G401 (cell line): ENCODE data around the gene CDH4. TPM values are rescaled to one million over a fixed set of nuclear protein-coding genes. Genes with fewer than 3 reads are reported as not detected.

ENCODE experiments used
- DNase-seq: peaks from one replicate; pipeline ENCODE4 v3.0.0-alpha.2; 2015; ENCODE audit warnings: low spot score
- in situ Hi-C: cut with HindIII; loops from 2 replicates; pipeline ENCODE4 v1.10.0; 2016; ENCODE audit warnings: low sequenced_read_pairs, mixed read lengths
- total RNA-seq: library from RNA; depleted of rRNA; stranded (reverse); fragments of >200 nt; shearing (Covaris generic); gene quantifications from 2 replicates; pipeline ENCODE4 v1.2.3, GENCODE V29; 2014

The CDH4 gene
- total RNA-seq, 1 experiment from 2014 or later, result 12.9 TPM

DNA sequence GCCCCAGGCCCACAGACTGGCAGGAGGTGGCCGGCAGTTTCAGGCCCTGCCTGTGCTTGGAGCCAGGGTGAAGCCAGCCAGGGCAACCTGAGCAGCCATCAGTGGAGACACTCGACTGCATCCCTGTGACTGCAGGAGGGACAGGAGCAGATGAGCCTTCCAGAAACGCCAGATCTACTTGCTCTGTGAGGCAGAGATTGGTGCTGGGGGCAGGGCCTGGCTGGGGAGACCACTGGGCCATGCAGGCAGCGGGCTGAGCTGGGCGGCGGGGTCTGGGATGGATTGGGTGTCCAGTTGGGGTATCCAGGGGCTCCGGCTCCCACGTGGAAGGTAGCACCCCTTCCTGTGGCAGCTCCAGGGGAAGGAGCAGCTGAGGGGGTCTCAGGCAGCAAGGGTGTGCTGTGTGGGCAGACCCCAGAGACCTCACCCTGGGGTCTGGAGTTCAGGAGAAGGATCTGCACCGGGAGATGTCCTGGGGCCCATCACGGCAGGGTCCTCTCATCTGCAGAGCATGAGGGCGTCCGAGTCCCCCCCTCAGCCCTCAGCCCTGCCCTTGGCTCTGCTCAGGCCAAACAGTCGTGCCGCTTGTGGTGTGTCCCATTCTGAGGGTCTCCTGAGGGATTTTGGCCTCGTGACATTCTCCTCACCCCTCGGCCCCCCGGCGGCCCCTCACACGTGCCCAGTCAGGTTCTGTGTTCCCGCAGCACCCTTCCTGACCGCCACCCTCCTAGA lies 478.7 kb downstream of the CDH4 start:
- in situ Hi-C loops, result no loop called here
- no peak for DNase-seq

DNA sequence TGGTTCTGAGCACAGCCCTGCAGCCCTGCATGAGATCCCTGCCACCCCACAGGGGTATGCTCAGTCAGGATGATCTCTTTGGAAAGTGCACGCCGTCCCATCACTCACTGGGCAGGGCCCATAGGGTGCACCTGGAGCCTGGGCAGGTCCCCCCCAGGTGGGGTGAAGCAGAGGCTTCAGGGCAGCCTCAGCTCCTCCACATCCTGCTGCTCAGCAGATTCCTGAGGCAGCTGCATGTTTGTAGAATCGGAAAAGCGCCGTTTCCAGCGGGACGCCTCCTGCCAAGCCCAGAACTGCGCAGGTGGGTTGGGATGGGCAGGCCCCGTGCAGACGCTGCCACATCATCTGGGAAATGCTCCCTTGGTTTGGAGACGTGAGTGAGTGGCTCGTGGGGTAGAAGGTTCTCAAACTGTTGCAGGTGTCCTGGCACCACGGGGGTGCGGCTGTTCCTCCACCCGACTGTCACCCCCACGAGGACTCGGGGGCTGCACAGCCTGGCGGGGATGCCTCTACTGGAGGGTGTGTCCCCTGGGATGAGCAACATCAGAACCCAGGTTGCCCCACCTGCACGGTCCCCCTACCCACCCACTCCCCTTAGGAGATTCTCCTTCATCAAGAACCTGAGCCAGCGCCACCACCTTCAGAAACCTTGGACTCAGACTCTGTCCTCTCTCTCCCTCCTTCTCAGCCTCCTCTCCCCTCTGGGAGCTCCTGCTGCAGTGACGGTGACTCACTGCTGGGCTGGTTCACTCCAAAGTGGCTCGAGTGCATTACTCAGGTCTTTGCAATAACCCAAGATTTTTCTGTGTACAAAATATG lies 479.5 kb downstream of the CDH4 start:
- in situ Hi-C loops, result no loop called here
- DNase-seq, result no peak

- DNase-seq, result no peak
- in situ Hi-C loops, result no loop called here
Measured at GRCh38 chr20:61732511-61733210, 480.6 kb downstream of the CDH4 start.

DNA sequence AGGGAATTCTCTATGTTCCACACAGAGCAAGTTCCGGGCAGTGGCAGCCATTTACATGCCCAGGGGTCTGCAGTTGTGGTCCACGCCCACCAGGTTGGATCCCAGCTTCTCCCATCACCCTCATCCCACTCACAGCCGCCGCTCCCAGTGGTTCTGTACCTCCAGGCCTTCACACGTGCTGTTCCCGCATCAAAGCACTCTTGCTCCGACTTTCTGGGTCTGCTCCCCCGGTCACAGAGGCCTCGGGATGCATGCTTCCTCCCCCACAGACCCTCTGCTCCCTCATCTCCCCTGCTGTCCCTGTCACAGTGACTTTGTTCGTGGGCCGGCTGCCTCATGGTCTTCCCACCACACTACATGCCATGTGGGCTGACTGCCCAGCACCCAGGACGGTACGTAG lies 481.2 kb downstream of the CDH4 start:
- DNase-seq, result no peak
- in situ Hi-C loops, result no loop called here

GRCh38 chr20:61733891-61734732 lies 482.1 kb downstream of the CDH4 start:
- no peak for DNase-seq
- in situ Hi-C loops, result no loop called here

GRCh38 chr20:61734733-61735502 lies 482.9 kb downstream of the CDH4 start:
- DNase-seq, result no peak
- in situ Hi-C loops, result no loop called here

DNA sequence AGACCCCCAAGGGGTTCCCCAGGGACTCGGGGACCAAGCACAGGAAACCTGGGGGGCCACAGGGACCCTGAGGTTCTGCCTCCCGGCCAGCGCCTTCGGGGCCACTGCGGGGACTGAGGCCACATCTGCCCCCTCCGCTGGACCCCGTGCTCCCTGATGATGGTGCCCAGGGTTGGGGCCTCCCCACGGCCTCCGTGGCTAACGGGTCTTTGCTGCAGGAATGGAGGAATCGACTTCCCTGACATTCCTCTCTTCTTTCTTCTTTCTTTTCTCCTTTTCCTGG lies 483.4 kb downstream of the CDH4 start:
- DNase-seq, result no peak
- in situ Hi-C loops, result no loop called here

GRCh38 chr20:61736001-61736635 lies 484.1 kb downstream of the CDH4 start:
- in situ Hi-C loops, result no loop called here
- no peak for DNase-seq

- in situ Hi-C loops, result no loop called here
- no peak for DNase-seq
Measured at GRCh38 chr20:61736751-61737310, 484.8 kb downstream of the CDH4 start.

DNA sequence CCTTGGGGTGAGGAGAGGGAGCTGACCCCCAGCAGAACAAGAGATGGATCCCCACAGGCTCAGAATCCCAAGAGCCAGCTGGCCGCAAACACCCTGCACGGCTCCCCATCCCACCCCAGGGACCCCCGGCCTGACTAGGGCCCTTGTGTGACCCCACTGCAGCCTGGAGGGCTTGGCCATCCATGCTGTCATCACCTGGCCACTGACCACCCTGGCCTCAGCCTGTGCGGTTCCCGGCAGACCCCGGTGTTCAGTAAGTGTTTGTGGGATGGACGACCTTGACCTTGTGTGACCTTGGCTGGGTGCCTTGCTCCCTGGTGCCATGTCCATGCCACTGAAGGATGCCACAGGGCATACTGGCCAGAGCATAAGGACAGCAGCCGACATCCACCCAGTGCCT lies 485.3 kb downstream of the CDH4 start:
- no peak for DNase-seq
- in situ Hi-C loops, result no loop called here

DNA sequence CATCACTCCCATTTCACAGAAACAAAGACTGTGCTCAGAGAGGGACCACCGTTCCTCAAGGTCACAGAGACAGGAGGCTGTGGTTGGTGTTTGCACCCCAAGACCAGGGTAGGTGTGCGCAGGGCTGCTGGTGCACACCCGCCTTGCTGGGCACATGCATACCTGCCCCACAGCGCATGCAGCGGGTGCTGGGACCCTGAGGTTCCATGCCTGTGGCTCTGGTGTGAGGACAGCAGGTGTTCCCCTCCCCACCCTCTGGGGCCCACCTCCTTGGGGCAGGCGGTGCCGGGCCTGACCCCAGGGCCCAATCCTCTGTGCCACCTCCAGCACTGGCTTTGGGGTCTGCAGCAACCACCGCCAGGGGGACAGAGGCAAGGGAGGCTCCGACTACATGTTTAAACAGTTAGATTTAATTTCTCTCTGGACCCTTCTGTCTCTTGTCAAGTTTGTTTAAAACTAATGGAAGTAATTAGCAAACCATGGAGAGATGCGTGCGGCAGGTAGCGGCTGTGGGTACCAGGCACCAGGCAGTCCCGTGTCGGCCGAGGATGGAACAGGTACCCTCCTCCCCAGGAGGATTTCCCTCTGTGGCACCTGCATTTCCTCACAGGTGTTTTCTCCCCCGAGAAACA lies 485.9 kb downstream of the CDH4 start:
- no peak for DNase-seq
- in situ Hi-C loops, result no loop called here

GRCh38 chr20:61738601-61739069 lies 486.6 kb downstream of the CDH4 start:
- in situ Hi-C loops, result no loop called here
- no peak for DNase-seq

GRCh38 chr20:61739086-61739831 lies 487.2 kb downstream of the CDH4 start:
- in situ Hi-C loops, result no loop called here

GRCh38 chr20:61739832-61740118 lies 487.7 kb downstream of the CDH4 start:
- DNase-seq, result no peak
- in situ Hi-C loops, result no loop called here

More at GRCh38 chr20:61739086-61739831, 487.2 kb downstream of the CDH4 start:
- no peak for DNase-seq

GRCh38 chr20:61742097-61742825 lies 490.2 kb downstream of the CDH4 start:
- no peak for DNase-seq
- in situ Hi-C loops, result no loop called here

GRCh38 chr20:61743606-61744005 lies 491.5 kb downstream of the CDH4 start:
- DNase-seq, result no peak
- in situ Hi-C loops, result no loop called here
